CD14-positive monocyte (primary cell): ENCODE measurements around the gene TACC2. TPM values are rescaled to one million over a fixed set of nuclear protein-coding genes. Genes with fewer than 3 reads are reported as not detected.

Experiments used
- DNase-seq, 3 donors: peaks; one replicate each; pipeline ENCODE4 v3.0.0-alpha.2; 2011 to 2022
- H2AFZ ChIP-seq: 2 replicates; pipeline ENCODE4 v1.6.0; 2012; ENCODE audit warnings: mild to moderate bottlenecking, low read depth, low read length, inconsistent platforms; ENCODE audit not compliant: insufficient read depth, poor library complexity, severe bottlenecking
- H3K27ac ChIP-seq, 2 donors: 1 replicate in 1 of 2; 2 replicates in 1 of 2; pipeline ENCODE4 v1.5.1; 2012 to 2013; ENCODE audit warnings: low read length in 2 of 2, control low read depth in 1 of 2, inconsistent platforms in 1 of 2, low read depth in 1 of 2, mild to moderate bottlenecking in 1 of 2
- H3K27me3 ChIP-seq, 2 donors: one replicate each; pipeline versions ENCODE4 v1.6.0 to v1.6.1; 2011 to 2013; ENCODE audit warnings: low read length in 2 of 2; ENCODE audit not compliant: control insufficient read depth in 2 of 2, insufficient read depth in 2 of 2
- H3K36me3 ChIP-seq, 2 donors: replicated peaks in 1 of 2; 1 replicate in 1 of 2; 2 replicates in 1 of 2; pipeline versions ENCODE4 v1.5.1 to v1.6.1; 2012 to 2013; ENCODE audit warnings: low read length in 2 of 2, control low read depth in 1 of 2, inconsistent platforms in 1 of 2, mild to moderate bottlenecking in 1 of 2; ENCODE audit not compliant: insufficient read depth in 2 of 2, control insufficient read depth in 1 of 2
- H3K4me1 ChIP-seq, 2 donors: 1 replicate in 1 of 2; 2 replicates in 1 of 2; pipeline versions ENCODE4 v1.5.1 to v1.6.1; 2012 to 2013; ENCODE audit warnings: low read length in 2 of 2, control low read depth in 1 of 2, inconsistent platforms in 1 of 2, mild to moderate bottlenecking in 1 of 2, moderate library complexity in 1 of 2; ENCODE audit not compliant: insufficient read depth in 2 of 2, control insufficient read depth in 1 of 2
- H3K4me2 ChIP-seq: replicated peaks from 2 replicates; pipeline ENCODE3; 2012; ENCODE audit warnings: low read length, moderate library complexity, mild to moderate bottlenecking; ENCODE audit not compliant: poor library complexity, severe bottlenecking; ENCODE audit errors: extremely low read depth
- H3K4me3 ChIP-seq, 3 experiments: fragments of 200-600 bp in 1 of 3; sonication (generic) in 1 of 3; replicated peaks in 1 of 3; 1 replicate in 2 of 3; 2 replicates in 1 of 3; pipeline ENCODE4 v1.5.1; 2011 to 2013; ENCODE audit warnings: low read length in 3 of 3, mild to moderate bottlenecking in 3 of 3, control low read depth in 2 of 3, low read depth in 2 of 3, inconsistent platforms in 1 of 3, moderate library complexity in 1 of 3
- H3K79me2 ChIP-seq: 2 replicates; pipeline ENCODE4 v1.6.0; 2012; ENCODE audit warnings: mild to moderate bottlenecking, control low read depth, inconsistent platforms, low read length, moderate library complexity; ENCODE audit not compliant: insufficient read depth
- H3K9ac ChIP-seq: 2 replicates; pipeline ENCODE4 v1.6.0; 2017; ENCODE audit warnings: low read length, mild to moderate bottlenecking; ENCODE audit not compliant: insufficient read depth, poor library complexity, severe bottlenecking
- H3K9me3 ChIP-seq, 2 donors: replicated peaks in 1 of 2; 1 replicate in 1 of 2; 2 replicates in 1 of 2; pipeline versions ENCODE4 v1.5.1 to v1.6.1; 2012 to 2013; ENCODE audit warnings: low read length in 2 of 2, control low read depth in 1 of 2; ENCODE audit not compliant: control insufficient read depth in 1 of 2, insufficient read depth in 1 of 2
- H4K20me1 ChIP-seq: 2 replicates; pipeline ENCODE4 v1.6.0; 2012; ENCODE audit warnings: mild to moderate bottlenecking, low read length, control low read depth, moderate library complexity; ENCODE audit not compliant: insufficient read depth
- H3K27ac Mint-ChIP-seq, 7 donors: one replicate each; pipeline ENCODE4 v1.8.0; 2020; ENCODE audit warnings: mild to moderate bottlenecking in 7 of 7, mixed read lengths in 7 of 7, moderate library complexity in 6 of 7, inconsistent platforms in 2 of 7
- H3K27me3 Mint-ChIP-seq, 3 donors: one replicate each; pipeline ENCODE4 v1.8.0; 2021 to 2022; ENCODE audit warnings: low read depth in 3 of 3, mild to moderate bottlenecking in 3 of 3, mixed read lengths in 3 of 3, moderate library complexity in 3 of 3, inconsistent platforms in 1 of 3
- H3K36me3 Mint-ChIP-seq, 2 donors: one replicate each; pipeline ENCODE4 v1.8.0; 2020; ENCODE audit warnings: mixed read lengths in 2 of 2, inconsistent platforms in 1 of 2, mild to moderate bottlenecking in 1 of 2
- H3K4me1 Mint-ChIP-seq: one replicate; pipeline ENCODE4 v1.8.0; 2020; ENCODE audit warnings: mild to moderate bottlenecking, mixed read lengths
- H3K4me3 Mint-ChIP-seq, 2 donors: one replicate each; pipeline ENCODE4 v1.8.0; 2020; ENCODE audit warnings: mild to moderate bottlenecking in 2 of 2, mixed read lengths in 2 of 2, moderate library complexity in 1 of 2
- H3K9me3 Mint-ChIP-seq, 7 donors: one replicate each; pipeline ENCODE4 v1.8.0; 2020 to 2022; ENCODE audit warnings: mixed read lengths in 7 of 7, mild to moderate bottlenecking in 6 of 7, moderate library complexity in 6 of 7, inconsistent platforms in 2 of 7
- CTCF ChIP-seq: fragments of 200-600 bp; IDR thresholded peaks from one replicate; pipeline ENCODE4 v1.8.0; 2022; ENCODE audit warnings: antibody characterized with exemption, mild to moderate bottlenecking
- WGBS: methylation state at CpG from one replicate; pipeline ENCODE4 v1.1.5; 2013; ENCODE audit warnings: missing lambda C conversion rate; ENCODE audit not compliant: insufficient coverage; 5-methylcytosine and 5-hydroxymethylcytosine counted together
- intact Hi-C, 2 donors: fragments of 100-400 bp; cut with micrococcal nuclease; formaldehyde crosslinking; loops; one replicate each; pipeline versions ENCODE4 v1.15.0 to v1.15.1; 2023
- polyA plus RNA-seq, 3 donors: library from polyadenylated mRNA; depleted of rRNA in 1 of 3; unstranded in 2 of 3; stranded (reverse) in 1 of 3; fragments of 300-500 nt in 2 of 3; fragments of >200 nt in 1 of 3; fragmentation: Illumina TruSeq in 2 of 3; gene quantifications; 1 replicate in 2 of 3; 2 replicates in 1 of 3; pipeline ENCODE4 v1.2.3, GENCODE V29; 2012 to 2021

TACC2 gene
- polyA plus RNA-seq, 3 donors, result 0.03 TPM; not detected in 2

- H3K9ac ChIP-seq, result no peak overlapping the region
- Mint-ChIP-seq H3K27me3 (peaks cover 9 to 17% (median 14%) of the 10 kb centered on the region in 3 donors), H3K4me1 (no peaks in the 10 kb centered on the region), H3K9me3 (peaks cover 0 to 6% (median 0%) of the 10 kb centered on the region in 7 donors), H3K27ac (peak overlapping the region in 1 of 7 donors; percentile 28), H3K4me3 (no peak overlapping the region), H3K36me3 (no peaks in the 10 kb centered on the region)
- H3K4me3 ChIP-seq, result no peak overlapping the region
- DNase-seq, result no peak
- no peaks in the 10 kb centered on the region for H3K79me2 ChIP-seq
- H3K36me3 ChIP-seq, result no peaks in the 10 kb centered on the region
- H3K9me3 ChIP-seq, result no peaks in the 10 kb centered on the region
- no peak for TF ChIP-seq CTCF
- H2AFZ ChIP-seq, result no peak overlapping the region
- H3K4me2 ChIP-seq, result no peak overlapping the region
- H3K27ac ChIP-seq, result no peak overlapping the region
- no peaks in the 10 kb centered on the region for H4K20me1 ChIP-seq
- intact Hi-C loops, result no loop called here
- no peaks in the 10 kb centered on the region for H3K4me1 ChIP-seq
- WGBS, result 79% methylated on average over 6 of the region's 7 CpGs
- no peaks in the 10 kb centered on the region for H3K27me3 ChIP-seq
These were observed 135.8 kb downstream of the TACC2 start for GRCh38 chr10:122124808-122125207.

GRCh38 chr10:122126763-122127659, 138.0 kb downstream of the TACC2 start:
- intact Hi-C loops, result no loop called here
- Mint-ChIP-seq H3K4me3 (no peak overlapping the region), H3K4me1 (no peaks in the 10 kb centered on the region), H3K27ac (no peak overlapping the region), H3K36me3 (no peaks in the 10 kb centered on the region), H3K27me3 (peaks cover 11 to 19% (median 14%) of the 10 kb centered on the region in 3 donors), H3K9me3 (peaks cover 0 to 6% (median 0%) of the 10 kb centered on the region in 7 donors)
- Histone ChIP-seq H3K9me3 (no peaks in the 10 kb centered on the region), H2AFZ (no peak overlapping the region), H3K9ac (no peak overlapping the region), H4K20me1 (no peaks in the 10 kb centered on the region), H3K4me1 (no peaks in the 10 kb centered on the region), H3K27ac (no peak overlapping the region), H3K79me2 (no peaks in the 10 kb centered on the region), H3K36me3 (no peaks in the 10 kb centered on the region), H3K4me2 (no peak overlapping the region), H3K27me3 (no peaks in the 10 kb centered on the region), H3K4me3 (no peak overlapping the region)
- DNase-seq, result no peak
- no peak for TF ChIP-seq CTCF
- WGBS, result 76% methylated on average over 4 of the region's 6 CpGs
